HEK293 (cell line): ENCODE measurements around the gene LBHD1.

ENCODE experiments used
- BCL6B ChIP-seq: fragments of 450-650 bp; formaldehyde crosslinking; IDR thresholded peaks from 2 replicates; pipeline ENCODE4 v1.5.1; 2017; ENCODE audit warnings: missing biosample characterization, missing genetic modification characterization
- OSR2 ChIP-seq: fragments of 450-650 bp; formaldehyde crosslinking; IDR thresholded peaks from 2 replicates; pipeline ENCODE4 v1.5.1; 2016; ENCODE audit warnings: missing biosample characterization, missing genetic modification characterization
- SP7 ChIP-seq: fragments of 450-650 bp; formaldehyde crosslinking; IDR thresholded peaks from 2 replicates; pipeline ENCODE4 v1.5.1; 2016; ENCODE audit warnings: missing biosample characterization, missing genetic modification characterization
- ZBTB17 ChIP-seq: fragments of 450-650 bp; formaldehyde crosslinking; IDR thresholded peaks from 2 replicates; pipeline ENCODE4 v1.5.1; 2016; ENCODE audit warnings: missing biosample characterization, missing genetic modification characterization
- ZBTB7A ChIP-seq: fragments of 450-650 bp; formaldehyde crosslinking; IDR thresholded peaks from 2 replicates; pipeline ENCODE4 v1.5.1; 2016; ENCODE audit warnings: low read depth, missing biosample characterization, missing genetic modification characterization
- ZFP37 ChIP-seq: fragments of 450-650 bp; formaldehyde crosslinking; IDR thresholded peaks from 2 replicates; pipeline ENCODE4 v1.5.1; 2016; ENCODE audit warnings: missing biosample characterization, missing genetic modification characterization
- ZNF184 ChIP-seq: fragments of 450-650 bp; IDR thresholded peaks from 2 replicates; pipeline ENCODE4 v1.5.1; 2018; ENCODE audit warnings: missing biosample characterization, mild to moderate bottlenecking, missing genetic modification characterization
- ZNF266 ChIP-seq: fragments of 450-650 bp; formaldehyde crosslinking; IDR thresholded peaks from 2 replicates; pipeline ENCODE4 v1.5.1; 2016; ENCODE audit warnings: missing biosample characterization, missing genetic modification characterization, low read depth
- ZNF391 ChIP-seq: fragments of 450-650 bp; formaldehyde crosslinking; IDR thresholded peaks from 2 replicates; pipeline ENCODE4 v1.5.1; 2016; ENCODE audit warnings: low read depth, missing biosample characterization, missing genetic modification characterization, borderline replicate concordance
- ZNF416 ChIP-seq: fragments of 450-650 bp; formaldehyde crosslinking; IDR thresholded peaks from 2 replicates; pipeline ENCODE4 v1.5.1; 2016; ENCODE audit warnings: missing biosample characterization, missing genetic modification characterization
- ZNF426 ChIP-seq: fragments of 450-650 bp; formaldehyde crosslinking; IDR thresholded peaks from 2 replicates; pipeline ENCODE4 v1.5.1; 2017; ENCODE audit warnings: missing biosample characterization, missing genetic modification characterization, mild to moderate bottlenecking, inconsistent platforms, moderate library complexity
- ZNF433 ChIP-seq: fragments of 450-650 bp; formaldehyde crosslinking; IDR thresholded peaks from 2 replicates; pipeline ENCODE4 v1.5.1; 2016; ENCODE audit warnings: missing biosample characterization, missing genetic modification characterization, low read depth
- ZNF544 ChIP-seq: fragments of 450-650 bp; formaldehyde crosslinking; IDR thresholded peaks from 2 replicates; pipeline ENCODE4 v1.5.0; 2017; ENCODE audit warnings: missing biosample characterization, missing genetic modification characterization
- ZNF558 ChIP-seq: fragments of 450-650 bp; formaldehyde crosslinking; IDR thresholded peaks from 2 replicates; pipeline ENCODE4 v1.5.1; 2016; ENCODE audit warnings: missing biosample characterization, missing genetic modification characterization
- ZNF626 ChIP-seq: fragments of 450-650 bp; sonication (Bioruptor Pico); formaldehyde crosslinking; IDR thresholded peaks from 2 replicates; pipeline ENCODE4 v1.5.1; 2018; ENCODE audit warnings: missing biosample characterization, missing genetic modification characterization, inconsistent platforms
- ZNF639 ChIP-seq: fragments of 450-650 bp; formaldehyde crosslinking; IDR thresholded peaks from 2 replicates; pipeline ENCODE4 v1.5.1; 2016; ENCODE audit warnings: missing biosample characterization, missing genetic modification characterization
- ZNF645 ChIP-seq: fragments of 450-650 bp; formaldehyde crosslinking; IDR thresholded peaks from 2 replicates; pipeline ENCODE4; 2016; ENCODE audit warnings: missing biosample characterization, missing genetic modification characterization
- ZNF704 ChIP-seq: fragments of 450-650 bp; formaldehyde crosslinking; IDR thresholded peaks from 2 replicates; pipeline ENCODE4 v1.5.1; 2016; ENCODE audit warnings: missing biosample characterization, missing genetic modification characterization
- ZNF747 ChIP-seq: fragments of 450-650 bp; formaldehyde crosslinking; IDR thresholded peaks from 2 replicates; pipeline ENCODE4 v1.5.1; 2016; ENCODE audit warnings: missing biosample characterization, missing genetic modification characterization
- ZNF830 ChIP-seq: fragments of 450-650 bp; IDR thresholded peaks from 2 replicates; pipeline ENCODE4 v1.5.0; 2018; ENCODE audit warnings: missing biosample characterization, missing genetic modification characterization, low read depth, mild to moderate bottlenecking, moderate library complexity
- ZNF837 ChIP-seq: fragments of 450-650 bp; formaldehyde crosslinking; IDR thresholded peaks from 2 replicates; pipeline ENCODE4 v1.5.1; 2016; ENCODE audit warnings: missing biosample characterization, missing genetic modification characterization
- ZSCAN18 ChIP-seq: fragments of 450-650 bp; formaldehyde crosslinking; IDR thresholded peaks from 2 replicates; pipeline ENCODE4 v1.5.1; 2016; ENCODE audit warnings: missing biosample characterization, missing genetic modification characterization
- ZSCAN4 ChIP-seq: fragments of 450-650 bp; formaldehyde crosslinking; IDR thresholded peaks from 2 replicates; pipeline ENCODE4 v1.5.1; 2017; ENCODE audit warnings: missing biosample characterization, missing genetic modification characterization
- ZXDB ChIP-seq: fragments of 450-650 bp; formaldehyde crosslinking; IDR thresholded peaks from 2 replicates; pipeline ENCODE4 v1.5.1; 2016; ENCODE audit warnings: missing biosample characterization, missing genetic modification characterization
- TF ChIP-seq, protein P1 (sequence below): fragments of 450-650 bp; formaldehyde crosslinking; IDR thresholded peaks from 2 replicates; pipeline ENCODE4 v1.5.1; 2016; ENCODE audit warnings: missing biosample characterization, missing genetic modification characterization
- TF ChIP-seq, protein P2 (sequence below): fragments of 450-650 bp; formaldehyde crosslinking; IDR thresholded peaks from 2 replicates; pipeline ENCODE4 v1.5.1; 2016; ENCODE audit warnings: missing biosample characterization, missing genetic modification characterization, borderline replicate concordance

LBHD1 gene

GRCh38 chr11:62621567-62622470 is 50.2 kb downstream of the LBHD1 start, which contains the start of gene B3GAT3 (continued):
- TF ChIP-seq ZNF391 (tag by site-specific recombination) = no peak
- peak; percentile 67 for TF ChIP-seq ZBTB17 (tag by site-specific recombination)
- TF ChIP-seq, protein P1, sequence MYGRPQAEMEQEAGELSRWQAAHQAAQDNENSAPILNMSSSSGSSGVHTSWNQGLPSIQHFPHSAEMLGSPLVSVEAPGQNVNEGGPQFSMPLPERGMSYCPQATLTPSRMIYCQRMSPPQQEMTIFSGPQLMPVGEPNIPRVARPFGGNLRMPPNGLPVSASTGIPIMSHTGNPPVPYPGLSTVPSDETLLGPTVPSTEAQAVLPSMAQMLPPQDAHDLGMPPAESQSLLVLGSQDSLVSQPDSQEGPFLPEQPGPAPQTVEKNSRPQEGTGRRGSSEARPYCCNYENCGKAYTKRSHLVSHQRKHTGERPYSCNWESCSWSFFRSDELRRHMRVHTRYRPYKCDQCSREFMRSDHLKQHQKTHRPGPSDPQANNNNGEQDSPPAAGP (tag by site-specific recombination) = 0 out of 2 replicates have a peak, but pooled peaks have one; percentile 43
- TF ChIP-seq ZNF558 (tag by site-specific recombination) = no peak
- peak; percentile 57 for TF ChIP-seq ZXDB
- no peak for TF ChIP-seq ZSCAN4
- TF ChIP-seq ZNF416 (tag by site-specific recombination) = no peak
- no peak for TF ChIP-seq ZSCAN18 (tag by site-specific recombination)
- no peak for TF ChIP-seq ZNF433 (tag by site-specific recombination)
- no peak; the same call in 1 of the 2 replicates for TF ChIP-seq ZFP37 (tag by site-specific recombination)
- TF ChIP-seq ZNF544 (tag by site-specific recombination) = no peak
- TF ChIP-seq ZNF184 (tag by site-specific recombination) = no peak
- peak; percentile 62 for TF ChIP-seq SP7 (tag by site-specific recombination)
- TF ChIP-seq BCL6B (tag by site-specific recombination) = no peak
- TF ChIP-seq ZNF830 = no peak
- peak; percentile 39; the same call in 1 of the 2 replicates for TF ChIP-seq ZBTB7A (tag by site-specific recombination)
- no peak for TF ChIP-seq ZNF704 (tag by site-specific recombination)
- TF ChIP-seq ZNF426 = no peak
- no peak for TF ChIP-seq ZNF639 (tag by site-specific recombination)
- no peak for TF ChIP-seq ZNF645
- peak; percentile 35; the same call in 1 of the 2 replicates for TF ChIP-seq OSR2 (tag by site-specific recombination)
- no peak for TF ChIP-seq ZNF747 (tag by site-specific recombination)
- TF ChIP-seq ZNF837 (tag by site-specific recombination) = no peak
- TF ChIP-seq, protein P2, sequence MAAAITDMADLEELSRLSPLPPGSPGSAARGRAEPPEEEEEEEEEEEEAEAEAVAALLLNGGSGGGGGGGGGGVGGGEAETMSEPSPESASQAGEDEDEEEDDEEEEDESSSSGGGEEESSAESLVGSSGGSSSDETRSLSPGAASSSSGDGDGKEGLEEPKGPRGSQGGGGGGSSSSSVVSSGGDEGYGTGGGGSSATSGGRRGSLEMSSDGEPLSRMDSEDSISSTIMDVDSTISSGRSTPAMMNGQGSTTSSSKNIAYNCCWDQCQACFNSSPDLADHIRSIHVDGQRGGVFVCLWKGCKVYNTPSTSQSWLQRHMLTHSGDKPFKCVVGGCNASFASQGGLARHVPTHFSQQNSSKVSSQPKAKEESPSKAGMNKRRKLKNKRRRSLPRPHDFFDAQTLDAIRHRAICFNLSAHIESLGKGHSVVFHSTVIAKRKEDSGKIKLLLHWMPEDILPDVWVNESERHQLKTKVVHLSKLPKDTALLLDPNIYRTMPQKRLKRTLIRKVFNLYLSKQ (tag by site-specific recombination) = no peak
- no peak for TF ChIP-seq ZNF266
- TF ChIP-seq ZNF626 (tag by site-specific recombination) = no peak
